GM18507 (cell line): ENCODE results near the gene THSD4.
"Not testable (repeated sequence)": the region's sequence is repeated elsewhere in the genome, so short reads cannot be mapped to it uniquely, and the experiment has no call there.

Experiments used
- DNase-seq: peaks from one replicate; pipeline ENCODE4 v3.0.0; 2011; ENCODE audit warnings: low read depth; ENCODE audit not compliant: insufficient read length; ENCODE audit errors: extremely low spot score
- FAIRE-seq: peaks from 2 replicates; lab custom pipeline; 2011; peaks lifted over from hg19 to GRCh38; lab: Jason Lieb, UNC

Gene THSD4

DNA sequence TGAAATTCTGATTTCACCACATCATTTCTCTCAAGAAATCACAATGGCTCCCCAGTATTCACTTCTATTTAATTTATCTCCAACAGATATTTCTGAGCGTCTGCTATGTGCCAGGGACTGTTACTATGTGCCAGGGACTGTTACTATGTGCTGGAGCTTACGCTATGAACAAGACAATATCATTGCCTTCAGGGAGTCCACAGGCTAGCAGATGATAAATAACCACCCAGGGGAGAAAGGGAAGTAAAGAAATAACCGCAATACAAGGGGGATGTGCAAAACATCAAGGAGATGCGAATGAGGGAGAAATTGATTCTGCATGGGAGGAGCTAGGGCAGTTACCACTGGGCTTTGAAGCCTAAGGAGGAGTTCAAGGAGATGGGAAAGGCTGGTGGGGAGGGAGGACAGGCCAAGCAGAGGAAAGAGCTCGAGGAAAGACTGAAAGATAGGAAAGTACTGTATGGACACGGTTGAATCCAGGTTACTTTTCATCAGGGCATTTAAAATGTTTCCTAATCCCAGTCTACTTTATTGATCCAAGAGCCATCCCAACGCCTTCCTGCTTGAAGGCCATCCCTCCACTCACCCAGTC, 2.5 kb downstream of the THSD4 start:
- FAIRE-seq (no peak), DNase-seq (no peak)

- no peak for DNase-seq
- FAIRE-seq, result no peak
Measured at GRCh38 chr15:71118345-71118744, 3.1 kb downstream of the THSD4 start.

DNA sequence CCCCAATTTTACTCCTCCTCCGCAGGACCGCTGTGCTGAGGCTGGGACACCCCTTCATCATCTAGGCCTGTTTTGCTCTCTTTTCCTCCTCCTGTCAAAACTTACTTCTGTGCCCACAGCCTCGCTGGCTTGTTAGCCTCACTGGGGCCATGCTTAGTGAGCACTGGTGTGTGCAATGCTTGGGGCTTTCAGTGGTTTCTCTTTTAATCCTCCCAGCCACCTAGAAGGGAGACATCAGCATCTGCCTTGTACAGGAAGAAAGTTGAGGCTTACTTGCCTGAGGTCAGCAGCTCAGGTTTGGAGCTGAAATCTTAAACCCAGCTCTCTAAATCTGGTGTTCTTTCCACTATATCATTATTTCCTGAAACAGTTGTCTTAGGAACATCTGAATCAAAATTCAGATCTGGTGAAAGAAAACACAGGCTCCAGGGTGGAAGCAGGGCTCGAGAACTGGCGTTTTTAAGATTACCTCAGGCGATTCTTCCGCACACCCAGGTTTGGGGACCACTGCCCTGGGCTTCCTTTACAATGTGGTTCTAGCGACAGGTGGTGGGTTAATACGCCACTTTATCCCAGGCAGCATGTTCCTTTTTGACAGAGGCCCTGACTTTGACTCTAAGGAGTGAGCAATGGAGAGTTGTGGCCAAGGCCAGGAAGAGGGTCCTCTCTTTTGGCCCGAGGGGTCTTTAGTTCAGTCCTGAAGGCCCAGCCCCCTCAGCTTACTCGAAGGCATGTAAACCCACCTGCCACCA, 3.8 kb downstream of the THSD4 start:
- FAIRE-seq, result no peak
- DNase-seq, result no peak

DNA sequence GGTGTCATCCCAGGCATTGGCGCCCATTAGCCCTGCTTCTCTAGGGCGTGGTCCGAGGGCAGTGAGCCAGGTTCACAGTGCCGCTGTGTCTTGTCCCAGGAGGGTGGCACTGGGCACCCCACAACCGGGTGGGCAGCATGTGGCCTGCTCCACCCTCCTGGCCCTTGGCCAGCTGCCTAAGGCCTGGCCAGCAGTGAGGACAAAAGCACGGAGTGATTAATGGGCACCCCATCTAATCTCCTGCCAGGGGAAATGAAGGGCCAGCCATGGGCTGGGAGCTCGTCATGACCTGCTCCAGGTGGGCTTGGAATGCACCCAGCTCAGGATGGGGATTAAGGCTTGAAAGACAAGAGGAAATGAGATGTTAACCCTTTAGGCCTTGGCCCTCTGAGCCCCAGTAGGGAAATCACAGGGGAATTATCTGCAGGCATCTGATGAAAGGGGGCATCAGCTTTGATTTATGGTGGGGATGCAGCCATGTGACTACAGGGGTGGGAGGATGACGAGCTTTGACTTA, 5.2 kb downstream of the THSD4 start:
- FAIRE-seq (no peak), DNase-seq (no peak)

DNA sequence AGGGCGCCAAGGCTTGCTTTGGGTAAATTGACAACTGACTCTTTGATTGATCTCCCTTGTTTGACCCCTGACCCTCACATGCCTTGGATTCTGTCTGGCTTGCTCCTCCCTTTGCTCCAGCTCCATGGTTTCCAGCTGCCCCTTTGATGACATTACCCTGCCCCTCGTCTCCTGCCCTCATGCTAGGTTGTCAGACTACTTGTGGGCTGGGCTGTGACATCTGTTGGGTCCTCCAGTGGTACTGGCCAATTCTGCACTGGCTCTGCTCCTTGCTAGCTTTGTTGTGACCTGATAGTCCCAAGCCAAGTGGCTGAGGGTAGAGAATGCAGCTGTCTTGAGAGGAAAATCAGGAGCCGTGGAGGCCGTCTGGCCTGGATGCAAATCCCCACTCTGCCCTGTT, 6.2 kb downstream of the THSD4 start:
- DNase-seq (no peak), FAIRE-seq (no peak)

GRCh38 chr15:71124937-71125790, 9.9 kb downstream of the THSD4 start:
- FAIRE-seq (no peak), DNase-seq (no peak)

DNA sequence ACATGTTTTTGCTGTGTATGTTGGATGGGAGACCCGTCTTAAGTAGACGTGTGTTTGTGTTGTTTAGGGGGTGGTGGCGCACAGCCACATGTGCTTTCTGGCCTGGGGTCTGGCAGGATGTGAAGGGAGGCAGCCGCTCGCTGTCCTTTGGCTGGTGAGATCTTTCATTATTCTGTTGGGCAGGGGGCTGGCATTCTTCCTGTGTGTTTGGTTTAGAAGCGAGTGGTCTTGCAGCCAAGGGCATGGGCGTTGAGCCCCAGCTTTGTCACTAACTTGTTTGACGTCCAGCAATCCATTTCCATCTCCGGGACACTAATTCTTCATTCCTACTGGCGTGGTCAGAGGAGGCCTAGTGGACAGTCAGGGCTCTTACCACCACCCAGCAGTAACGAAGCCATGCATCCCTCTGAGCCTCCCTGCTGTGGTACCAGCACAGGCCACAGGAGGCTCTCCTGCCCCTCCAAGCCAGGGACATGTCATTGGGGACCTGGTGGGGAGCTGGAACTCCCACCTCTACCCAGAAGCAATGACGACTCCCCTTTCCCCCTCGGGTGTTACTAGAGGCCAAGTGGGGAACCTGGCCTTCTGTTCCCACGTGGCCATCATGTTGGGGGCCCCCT, 10.7 kb downstream of the THSD4 start:
- FAIRE-seq (no peak), DNase-seq (no peak)

GRCh38 chr15:71127083-71127482, 11.8 kb downstream of the THSD4 start:
- DNase-seq, result no peak
- FAIRE-seq, result no peak

- not testable (repeated sequence) for FAIRE-seq, DNase-seq
Measured at GRCh38 chr15:71128159-71128558, 12.9 kb downstream of the THSD4 start.

GRCh38 chr15:71128939-71129562, 13.8 kb downstream of the THSD4 start:
- FAIRE-seq (no peak), DNase-seq (no peak)

DNA sequence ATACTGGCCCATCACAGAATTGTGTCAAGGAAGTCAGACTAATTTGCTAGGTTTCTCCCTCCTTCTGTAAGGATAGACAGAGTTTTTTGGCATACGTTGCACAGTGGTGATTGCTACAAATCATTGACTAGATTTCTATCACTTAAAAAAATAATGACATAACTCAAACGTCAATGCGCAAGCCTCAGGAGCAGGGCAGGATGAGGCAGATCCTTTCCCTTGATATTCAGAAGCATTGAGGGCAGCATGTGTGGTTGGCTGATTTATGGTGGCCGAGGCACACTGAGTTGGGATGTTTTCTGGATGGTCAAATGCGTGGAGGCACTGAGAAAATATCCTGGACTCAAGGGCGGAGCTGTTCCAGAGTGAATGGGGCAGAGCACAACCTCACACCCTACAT, 14.4 kb downstream of the THSD4 start:
- FAIRE-seq, result no peak
- DNase-seq, result no peak

DNA sequence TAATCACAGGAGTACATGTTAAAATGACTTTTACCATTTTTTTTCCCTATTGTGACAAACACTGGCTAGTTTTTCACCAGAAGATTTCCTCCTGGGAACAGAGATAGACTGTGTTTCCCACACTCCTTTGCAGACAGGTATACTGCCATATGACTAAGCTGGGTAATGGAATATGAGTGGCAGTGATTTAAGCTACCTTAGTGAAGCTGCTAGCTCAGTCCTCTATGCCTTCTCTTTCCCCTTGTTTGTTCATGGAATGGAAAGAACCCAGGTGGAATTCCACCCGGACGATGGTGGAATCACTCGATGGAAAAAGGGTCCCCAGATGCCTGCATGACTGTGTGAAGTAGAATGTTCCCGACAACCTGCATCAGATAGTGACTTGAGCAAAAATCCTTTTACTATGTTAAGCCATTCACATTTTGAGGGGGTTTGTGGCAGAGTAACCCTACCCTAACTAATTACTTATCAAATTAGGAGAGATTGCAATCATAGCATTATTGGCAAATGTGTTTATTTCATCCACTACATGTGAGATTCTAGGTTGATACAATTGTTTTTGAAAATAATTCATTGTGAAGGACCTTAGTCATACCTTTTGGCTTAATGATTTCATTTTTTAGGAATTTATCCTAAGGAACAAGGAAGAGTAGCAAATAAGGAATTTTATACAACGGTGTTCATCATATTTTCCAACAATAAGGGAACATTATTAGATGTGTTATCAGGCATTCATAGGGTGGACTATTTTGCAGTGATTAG, 16.5 kb downstream of the THSD4 start:
- no peak for DNase-seq
- no peak for FAIRE-seq

DNA sequence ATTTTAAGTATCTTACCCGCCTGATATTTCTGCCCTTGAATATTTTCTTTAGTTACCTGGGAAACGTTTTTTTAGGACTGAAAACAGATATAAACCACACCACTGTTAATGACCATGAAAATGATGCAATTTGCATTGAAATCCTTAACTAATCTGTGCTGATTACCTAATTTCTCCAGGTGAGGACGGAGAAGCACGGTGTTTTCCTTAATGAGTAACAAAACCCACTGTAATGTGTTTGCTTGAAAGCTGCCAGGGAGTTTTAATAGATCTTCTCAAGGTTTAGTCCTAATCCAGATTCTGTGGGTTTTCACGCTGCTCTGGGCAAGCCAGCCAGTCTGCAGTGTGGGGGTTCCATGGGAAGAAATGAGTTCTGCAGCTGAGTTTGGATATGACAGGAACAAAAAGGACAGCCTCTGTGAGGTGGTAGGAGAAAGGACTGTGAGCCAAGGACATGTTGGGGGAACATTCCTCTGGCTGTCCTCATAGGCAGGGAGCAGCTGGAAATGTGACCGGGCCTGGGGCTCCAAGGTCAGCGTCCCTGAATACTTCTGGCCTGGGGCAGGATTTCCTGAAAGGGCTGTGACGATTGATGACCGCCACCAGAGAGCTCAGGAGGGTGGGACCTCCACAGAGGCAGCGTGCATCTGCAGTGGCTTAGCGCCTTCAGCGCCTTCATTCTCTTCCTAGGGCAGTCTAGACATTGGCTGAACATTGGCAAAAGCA, 18.6 kb downstream of the THSD4 start:
- DNase-seq (no peak), FAIRE-seq (no peak)

DNA sequence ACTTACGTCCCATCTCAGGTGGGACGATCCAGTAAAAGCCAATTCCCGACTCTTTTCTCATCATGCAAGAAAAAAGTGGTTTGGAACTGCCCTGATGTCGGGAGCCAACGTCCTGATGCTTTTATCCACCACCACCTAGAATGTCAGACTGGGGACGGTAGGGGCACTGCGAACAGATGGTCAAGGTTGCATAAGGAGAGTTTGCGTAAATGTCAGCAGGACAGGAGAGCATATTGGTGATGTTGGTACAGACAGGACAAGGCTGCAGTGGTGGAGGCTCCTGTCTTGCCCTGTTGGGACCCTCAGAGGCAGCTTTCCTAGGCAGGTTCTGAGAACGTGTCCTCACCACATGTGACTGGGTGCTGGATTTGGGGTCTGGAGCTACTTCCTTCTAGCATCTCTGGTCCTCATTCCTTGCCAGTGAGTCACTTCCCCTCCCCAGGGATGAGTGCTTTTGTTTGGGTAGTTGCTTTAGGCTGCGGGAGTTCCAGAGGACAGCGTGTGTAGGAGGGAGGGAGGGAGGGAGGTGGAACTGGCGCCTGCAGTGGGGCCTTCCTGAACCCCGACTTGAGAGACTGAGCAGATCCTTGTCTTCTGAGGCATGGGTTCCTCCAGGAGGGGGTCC, 21.0 kb downstream of the THSD4 start:
- FAIRE-seq (no peak), DNase-seq (no peak)

DNA sequence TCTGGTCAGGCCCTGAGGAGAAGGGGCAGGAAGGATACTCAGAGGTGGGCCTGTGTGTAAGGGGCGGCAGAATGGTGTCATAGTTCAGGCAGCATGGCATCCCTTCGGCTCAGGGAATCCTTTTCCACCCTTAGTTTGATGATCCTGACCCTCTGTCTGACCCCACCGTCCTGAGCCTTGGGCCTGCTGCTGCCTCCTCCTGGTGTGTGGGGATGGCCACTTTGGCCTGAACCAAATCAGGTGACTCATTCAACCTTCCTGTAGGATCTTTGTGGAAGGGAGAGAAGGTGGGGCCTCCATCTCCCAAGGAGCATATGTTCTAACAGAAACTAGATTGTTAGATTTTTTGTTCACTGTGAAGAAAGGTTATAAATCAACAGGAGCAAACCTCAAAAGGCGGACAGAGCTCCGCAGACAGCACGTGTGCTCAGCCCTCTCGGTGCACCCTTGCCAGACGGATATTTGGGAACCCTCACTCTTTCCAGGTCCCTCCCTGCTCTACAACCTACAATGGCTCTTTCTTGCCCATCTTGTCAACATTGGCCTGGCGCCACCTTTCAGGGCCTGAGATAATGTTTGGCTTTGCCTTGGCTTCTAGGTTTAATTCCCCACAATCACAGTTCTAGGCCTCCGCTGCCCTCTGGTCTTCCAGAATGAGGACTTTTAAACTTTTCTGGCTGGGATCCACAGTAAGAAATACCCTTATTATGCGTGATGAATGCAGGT, 21.7 kb downstream of the THSD4 start:
- FAIRE-seq (no peak), DNase-seq (no peak)

DNA sequence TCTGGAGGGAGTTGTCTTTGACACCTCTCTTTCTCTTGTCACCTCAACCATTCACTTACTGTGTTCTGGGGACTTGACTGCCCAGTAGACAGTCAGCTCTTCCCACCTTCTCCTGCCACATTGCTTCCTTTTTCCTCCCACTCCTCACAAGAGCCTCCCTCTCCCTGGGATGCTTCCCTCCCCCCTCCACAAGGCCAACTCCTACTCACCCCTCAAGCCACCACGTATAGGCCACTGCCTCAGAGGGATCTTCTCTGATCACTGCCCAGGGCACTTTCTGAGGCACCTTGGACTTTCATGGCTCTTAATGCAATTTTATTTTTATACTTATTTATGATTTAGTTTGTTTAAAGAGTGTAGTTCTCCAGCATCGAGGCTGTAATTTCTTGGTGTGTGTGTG, 23.2 kb downstream of the THSD4 start:
- no peak for DNase-seq
- no peak for FAIRE-seq

- no peak for DNase-seq
- no peak for FAIRE-seq
Measured at GRCh38 chr15:71139241-71139640, 24.0 kb downstream of the THSD4 start.
